ENCODE measurements around the gene BCAS4.

DNA sequence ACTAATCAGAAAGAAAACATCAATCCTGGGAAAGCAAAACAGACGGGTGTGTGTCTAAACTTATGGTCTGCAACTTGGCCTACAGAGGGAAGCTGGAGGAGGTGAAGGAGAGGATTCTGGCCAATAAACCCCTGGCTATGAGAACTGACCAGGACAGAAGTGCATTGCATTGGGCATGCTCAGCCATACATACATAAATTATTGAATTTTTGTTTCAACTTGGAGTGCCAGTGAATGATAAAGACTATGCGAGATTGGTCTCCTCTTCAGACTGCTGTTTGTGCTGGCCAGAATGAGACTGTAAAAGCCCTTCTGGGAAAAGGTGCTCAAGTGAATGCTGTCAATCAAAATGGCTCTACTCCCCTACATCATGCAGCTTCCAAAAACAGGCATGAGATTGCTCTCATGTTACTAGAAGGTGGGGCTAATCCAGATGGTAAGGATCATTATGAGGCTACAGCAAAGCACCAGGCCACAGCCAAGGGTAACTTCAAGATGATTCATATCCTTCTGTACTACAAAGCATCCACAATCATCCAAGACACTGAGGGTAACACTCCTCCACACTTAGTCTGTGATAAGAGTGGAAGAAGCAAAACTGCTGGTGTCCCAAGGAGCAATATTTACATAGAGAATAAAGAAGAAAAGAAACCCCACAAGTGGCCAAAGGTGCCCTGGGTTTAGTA, 119.0 kb downstream of the BCAS4 start:
- TF ChIP-seq, protein P1, sequence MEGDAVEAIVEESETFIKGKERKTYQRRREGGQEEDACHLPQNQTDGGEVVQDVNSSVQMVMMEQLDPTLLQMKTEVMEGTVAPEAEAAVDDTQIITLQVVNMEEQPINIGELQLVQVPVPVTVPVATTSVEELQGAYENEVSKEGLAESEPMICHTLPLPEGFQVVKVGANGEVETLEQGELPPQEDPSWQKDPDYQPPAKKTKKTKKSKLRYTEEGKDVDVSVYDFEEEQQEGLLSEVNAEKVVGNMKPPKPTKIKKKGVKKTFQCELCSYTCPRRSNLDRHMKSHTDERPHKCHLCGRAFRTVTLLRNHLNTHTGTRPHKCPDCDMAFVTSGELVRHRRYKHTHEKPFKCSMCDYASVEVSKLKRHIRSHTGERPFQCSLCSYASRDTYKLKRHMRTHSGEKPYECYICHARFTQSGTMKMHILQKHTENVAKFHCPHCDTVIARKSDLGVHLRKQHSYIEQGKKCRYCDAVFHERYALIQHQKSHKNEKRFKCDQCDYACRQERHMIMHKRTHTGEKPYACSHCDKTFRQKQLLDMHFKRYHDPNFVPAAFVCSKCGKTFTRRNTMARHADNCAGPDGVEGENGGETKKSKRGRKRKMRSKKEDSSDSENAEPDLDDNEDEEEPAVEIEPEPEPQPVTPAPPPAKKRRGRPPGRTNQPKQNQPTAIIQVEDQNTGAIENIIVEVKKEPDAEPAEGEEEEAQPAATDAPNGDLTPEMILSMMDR (IDR thresholded peaks at IDR 0.05), result no peak
- TF ChIP-seq POLR2AphosphoS5 (IDR thresholded peaks at IDR 0.05; ENCODE audit: low read depth, low read length), result no peak

All from Panc1 (cell line).